H1 (cell line): ENCODE results near the gene REPS2. TPM values are rescaled to one million over a fixed set of nuclear protein-coding genes. Genes with fewer than 3 reads are reported as not detected.

Experiments
- CTCF ChIA-PET: fragments of 300-600 bp; sonication (Branson Sonifier 250); formaldehyde crosslinking; loops from one replicate; lab custom pipeline; 2021; ENCODE audit not compliant: partially characterized antibody; lab: Charles Lee
- POLR2A ChIA-PET: fragments of 300-600 bp; sonication (Branson Sonifier 250); formaldehyde crosslinking; loops from one replicate; lab custom pipeline; 2021; ENCODE audit warnings: inconsistent platforms; ENCODE audit not compliant: partially characterized antibody; lab: Charles Lee
- DNase-seq, 2 experiments: peaks; one replicate each; pipeline versions ENCODE4 v3.0.0 to v3.0.0-alpha.2; 2010 to 2022; ENCODE audit warnings: low spot score in 2 of 2, low read depth in 1 of 2, mixed read lengths in 1 of 2
- FAIRE-seq: peaks from 2 replicates; lab custom pipeline; 2011; peaks lifted over from hg19 to GRCh38; lab: Jason Lieb, UNC
- H2AFZ ChIP-seq: 2 replicates; pipeline ENCODE4 v1.8.1; 2012; ENCODE audit warnings: low read length, inconsistent platforms
- H2AK5ac ChIP-seq: 2 replicates; pipeline ENCODE4 v1.6.1; 2013; ENCODE audit warnings: low read depth, low read length
- H2BK120ac ChIP-seq: replicated peaks from 2 replicates; pipeline ENCODE3; 2013; ENCODE audit warnings: low read depth, low read length, inconsistent platforms
- H2BK12ac ChIP-seq: 2 replicates; pipeline ENCODE4 v1.6.1; 2013; ENCODE audit warnings: low read depth, low read length
- H2BK15ac ChIP-seq: 2 replicates; pipeline ENCODE4 v1.6.1; 2013; ENCODE audit warnings: low read length
- H2BK20ac ChIP-seq: 2 replicates; pipeline ENCODE4 v1.6.1; 2013; ENCODE audit warnings: low read length
- H2BK5ac ChIP-seq: 2 replicates; pipeline ENCODE4 v1.6.1; 2013; ENCODE audit warnings: low read depth, low read length
- H3K14ac ChIP-seq: 2 replicates; pipeline ENCODE4 v1.6.1; 2013; ENCODE audit warnings: inconsistent platforms; ENCODE audit not compliant: insufficient read length
- H3K18ac ChIP-seq: 2 replicates; pipeline ENCODE4 v1.6.1; 2013; ENCODE audit warnings: low read length; ENCODE audit errors: extremely low read depth
- H3K23ac ChIP-seq: 2 replicates; pipeline ENCODE4 v1.6.1; 2013; ENCODE audit warnings: inconsistent platforms; ENCODE audit not compliant: insufficient read length
- H3K23me2 ChIP-seq: 2 replicates; pipeline ENCODE4 v1.6.1; 2013; ENCODE audit warnings: low read depth, low read length
- H3K27ac ChIP-seq: 2 replicates; pipeline ENCODE4 v1.6.1; 2011; ENCODE audit warnings: low read depth, low read length, inconsistent platforms
- H3K27me3 ChIP-seq, 4 experiments: replicated peaks in 1 of 4; 1 replicate in 1 of 4; 2 replicates in 3 of 4; pipeline versions ENCODE4 v1.6.1 to v1.8.1; 2011 to 2013; ENCODE audit warnings: low read length in 3 of 4, mild to moderate bottlenecking in 3 of 4, inconsistent platforms in 2 of 4, mixed read lengths in 2 of 4, moderate library complexity in 1 of 4; ENCODE audit not compliant: control insufficient read depth in 3 of 4, insufficient read depth in 3 of 4; ENCODE audit errors: extremely low read depth in 1 of 4
- H3K36me3 ChIP-seq, 4 experiments: 2 replicates each; pipeline versions ENCODE4 v1.6.1 to v1.8.1; 2011 to 2013; ENCODE audit warnings: mild to moderate bottlenecking in 4 of 4, low read length in 3 of 4, moderate library complexity in 2 of 4, control low read depth in 1 of 4, inconsistent platforms in 1 of 4; ENCODE audit not compliant: insufficient read depth in 4 of 4, control insufficient read depth in 2 of 4
- H3K4ac ChIP-seq: replicated peaks from 2 replicates; pipeline ENCODE3; 2013; ENCODE audit warnings: low read length, low read depth, mixed read lengths, inconsistent platforms; ENCODE audit not compliant: insufficient read length
- H3K4me1 ChIP-seq, 4 experiments: replicated peaks in 1 of 4; 1 replicate in 1 of 4; 2 replicates in 3 of 4; pipeline versions ENCODE4 v1.6.1 to v1.8.1; 2011 to 2013; ENCODE audit warnings: low read length in 3 of 4, inconsistent platforms in 2 of 4, mixed read lengths in 1 of 4; ENCODE audit not compliant: insufficient read depth in 4 of 4, control insufficient read depth in 3 of 4
- H3K4me2 ChIP-seq, 2 experiments: 2 replicates each; pipeline versions ENCODE4 v1.6.1 to v1.8.1; 2011 to 2013; ENCODE audit warnings: low read depth in 2 of 2, low read length in 2 of 2, control low read depth in 1 of 2, inconsistent platforms in 1 of 2, mild to moderate bottlenecking in 1 of 2; ENCODE audit not compliant: insufficient read depth in 1 of 2
- H3K4me3 ChIP-seq, 4 experiments: fragments of 200-600, 300-600 bp in 1 of 4; sonication (generic), shearing (Covaris generic), sonication (Bioruptor Twin) in 1 of 4; 2 replicates each; pipeline versions ENCODE4 v1.5.1 to v1.8.1; 2011 to 2016; ENCODE audit warnings: low read length in 4 of 4, low read depth in 3 of 4, control low read depth in 2 of 4, inconsistent platforms in 2 of 4, mild to moderate bottlenecking in 2 of 4, mixed read lengths in 1 of 4, moderate library complexity in 1 of 4; ENCODE audit not compliant: insufficient read depth in 2 of 4; ENCODE audit errors: extremely low read depth in 1 of 4
- H3K56ac ChIP-seq: replicated peaks from 2 replicates; pipeline ENCODE3; 2013; ENCODE audit warnings: low read depth, mild to moderate bottlenecking, mixed read lengths, low read length, inconsistent platforms; ENCODE audit not compliant: insufficient read length
- H3K79me1 ChIP-seq: 2 replicates; pipeline ENCODE4 v1.6.1; 2013; ENCODE audit warnings: low read depth, low read length, control low read depth
- H3K79me2 ChIP-seq, 2 experiments: 2 replicates each; pipeline versions ENCODE4 v1.6.1 to v1.8.1; 2012 to 2013; ENCODE audit warnings: low read length in 2 of 2, mild to moderate bottlenecking in 2 of 2, inconsistent platforms in 1 of 2; ENCODE audit not compliant: insufficient read depth in 2 of 2, control insufficient read depth in 1 of 2
- H3K9ac ChIP-seq, 4 experiments: replicated peaks in 1 of 4; 1 replicate in 1 of 4; 2 replicates in 3 of 4; pipeline versions ENCODE4 v1.6.1 to v1.8.1; 2011 to 2013; ENCODE audit warnings: low read depth in 3 of 4, low read length in 3 of 4, control low read depth in 2 of 4, mild to moderate bottlenecking in 2 of 4, moderate library complexity in 2 of 4, inconsistent platforms in 1 of 4; ENCODE audit errors: extremely low read depth in 1 of 4
- H3K9me3 ChIP-seq, 2 experiments: 2 replicates each; pipeline versions ENCODE4 v1.6.1 to v1.8.1; 2012 to 2013; ENCODE audit warnings: mild to moderate bottlenecking in 2 of 2, moderate library complexity in 2 of 2, control low read depth in 1 of 2, inconsistent platforms in 1 of 2, low read depth in 1 of 2, low read length in 1 of 2, mixed read lengths in 1 of 2; ENCODE audit not compliant: insufficient read depth in 2 of 2
- H4K20me1 ChIP-seq, 2 experiments: replicated peaks in 1 of 2; 2 replicates each; pipeline versions ENCODE3 to v1.8.1; 2011 to 2013; ENCODE audit warnings: inconsistent platforms in 2 of 2, low read length in 2 of 2, mild to moderate bottlenecking in 1 of 2; ENCODE audit not compliant: insufficient read depth in 2 of 2, control insufficient read depth in 1 of 2
- H4K5ac ChIP-seq: 2 replicates; pipeline ENCODE4 v1.6.1; 2013; ENCODE audit warnings: low read length, low read depth, mixed read lengths, inconsistent platforms; ENCODE audit not compliant: insufficient read length
- H4K8ac ChIP-seq: 2 replicates; pipeline ENCODE4 v1.8.0; 2013; ENCODE audit warnings: mild to moderate bottlenecking, moderate library complexity, low read length, inconsistent platforms; ENCODE audit not compliant: insufficient read depth; ENCODE audit errors: extremely low read depth
- H4K91ac ChIP-seq: replicated peaks from 2 replicates; pipeline ENCODE3; 2013; ENCODE audit warnings: low read length, mixed read lengths, inconsistent platforms; ENCODE audit not compliant: insufficient read length
- BCL11A ChIP-seq, 2 experiments: IDR thresholded peaks; one replicate each; pipeline ENCODE4 v1.6.1; 2011; ENCODE audit warnings: low read depth in 2 of 2, low read length in 2 of 2, mild to moderate bottlenecking in 2 of 2
- E2F6 ChIP-seq: IDR thresholded peaks from 2 replicates; pipeline ENCODE4 v1.6.1; 2012; ENCODE audit warnings: inconsistent platforms
- HDAC2 ChIP-seq, 2 experiments: fragments of 300-600 bp in 1 of 2; sonication (generic) in 1 of 2; IDR thresholded peaks; 2 replicates each; pipeline ENCODE4 v1.6.1; 2011 to 2012; ENCODE audit warnings: low read depth in 2 of 2, low read length in 2 of 2, mild to moderate bottlenecking in 2 of 2, moderate library complexity in 2 of 2, borderline replicate concordance in 1 of 2, inconsistent platforms in 1 of 2
- JUN ChIP-seq: IDR thresholded peaks from 2 replicates; pipeline ENCODE4 v1.6.1; 2011; ENCODE audit warnings: low read depth, mild to moderate bottlenecking, improper control_type of control experiment, low read length
- JUND ChIP-seq: IDR thresholded peaks from 2 replicates; pipeline ENCODE4 v1.6.1; 2011; ENCODE audit warnings: mild to moderate bottlenecking, improper control_type of control experiment, low read length
- PHF8 ChIP-seq: fragments of 200-600 bp; sonication (generic); conservative IDR thresholded peaks from 2 replicates; pipeline ENCODE4 v1.7.1; 2012; ENCODE audit warnings: low read depth, mild to moderate bottlenecking, inconsistent platforms, low read length, moderate library complexity
- SRF ChIP-seq: IDR thresholded peaks from 2 replicates; pipeline ENCODE4 v1.6.1; 2011; ENCODE audit warnings: mild to moderate bottlenecking, low read depth, low read length, moderate library complexity
- YY1 ChIP-seq: IDR thresholded peaks from 2 replicates; pipeline ENCODE4 v1.6.1; 2011; ENCODE audit warnings: low read depth, mild to moderate bottlenecking, low read length
- WGBS, 2 experiments: shearing (Covaris generic) in 1 of 2; methylation state at CpG; one replicate each; pipeline versions ENCODE4 v1.1.6 to v1.1.7; 2013 to 2015; ENCODE audit warnings: low lambda C conversion rate in 2 of 2, mixed read lengths in 2 of 2, inconsistent platforms in 1 of 2, low coverage in 1 of 2, missing lambda C conversion rate in 1 of 2; ENCODE audit not compliant: insufficient replicate concordance in 2 of 2, insufficient coverage in 1 of 2, insufficient read length in 1 of 2; ENCODE audit errors: extremely low coverage in 1 of 2, missing lambda C conversion rate in 1 of 2; 5-methylcytosine and 5-hydroxymethylcytosine counted together
- polyA plus RNA-seq, 7 experiments: library from polyadenylated mRNA; depleted of rRNA in 3 of 7; stranded (reverse) in 5 of 7; unstranded in 2 of 7; fragments of >200 nt in 5 of 7; fragments of 200-250 nt in 2 of 7; gene quantifications; 1 replicate in 5 of 7; 2 replicates in 1 of 7; 4 replicates in 1 of 7; pipeline versions ENCODE4 v1.2.1 to v1.2.3, GENCODE V29; 2011 to 2013; ENCODE audit warnings: missing spikeins in 2 of 7, mixed read lengths in 2 of 7
- total RNA-seq: library from RNA; stranded (reverse); fragmentation: NEBNext Ultra II Directional; extraction: Animal tissue kit (Norgen Biotek cat#: 25700); gene quantifications from 2 replicates; pipeline ENCODE4 v1.2.1, GENCODE V29; 2021

Gene REPS2
- total and polyA plus RNA-seq, 2 of the 8 experiments (the other 6 are each of a cell fraction or from before 2014, with no cell fraction given) = 0.79 to 4.3 TPM

- Histone ChIP-seq H3K36me3 (no peaks in the 10 kb centered on the region), H3K27me3 (no peaks in the 10 kb centered on the region), H3K4ac (no peak overlapping the region), H3K79me2 (no peaks in the 10 kb centered on the region), H2BK5ac (no peak overlapping the region), H2BK120ac (no peak overlapping the region), H2BK15ac (no peak overlapping the region), H3K23me2 (no peaks in the 10 kb centered on the region), H2BK12ac (no peak overlapping the region), H2AK5ac (no peak overlapping the region), H3K79me1 (no peaks in the 10 kb centered on the region), H3K23ac (no peak overlapping the region), H3K56ac (no peak overlapping the region), H4K5ac (no peak overlapping the region), H3K4me2 (no peak overlapping the region), H3K14ac (no peak overlapping the region), H3K4me1 (no peaks in the 10 kb centered on the region), H4K91ac (no peak overlapping the region), H4K8ac (no peak overlapping the region), H2BK20ac (no peak overlapping the region), H3K27ac (no peak overlapping the region), H2AFZ (no peak overlapping the region), H3K9me3 (no peaks in the 10 kb centered on the region), H3K18ac (no peak overlapping the region), H3K4me3 (no peak overlapping the region), H4K20me1 (no peaks in the 10 kb centered on the region), H3K9ac (no peak overlapping the region)
- TF ChIP-seq JUND (no peak), HDAC2 (IDR thresholded peaks at IDR 0.05; ENCODE audit: borderline replicate concordance in 1 of 2, low read depth in 2 of 2, low read length in 2 of 2) (no peak), BCL11A (IDR thresholded peaks at IDR 0.05; ENCODE audit: low read depth in 2 of 2, low read length in 2 of 2) (no peak), SRF (no peak), PHF8 (no peak), E2F6 (no peak), YY1 (no peak), JUN (no peak)
- CTCF ChIA-PET = no interaction called here
- FAIRE-seq (no peak), DNase-seq (no peak)
- 85% methylated on average over 4 of the region's 4 CpGs; no CpG with 5 or more reads in 1 of the 2 experiments for WGBS, 2 experiments
- POLR2A ChIA-PET = no interaction called here
These were observed 139.9 kb downstream of the REPS2 start for GRCh38 chrX:17086317-17086716.
